PC-9 (cell line): ENCODE measurements around the gene FBP1.

Experiments used
- EZH2 ChIP-seq: fragments of 200-600 bp; sonication (generic); IDR thresholded peaks from 2 replicates; pipeline ENCODE4 v1.8.0; 2017; ENCODE audit warnings: antibody characterized with exemption, low read depth
- TF ChIP-seq, protein P1 (sequence below): fragments of 200-600 bp; sonication (generic); conservative IDR thresholded peaks from 2 replicates; pipeline ENCODE4 v1.6.1; 2017; ENCODE audit warnings: mixed run types, antibody characterized with exemption, mild to moderate bottlenecking, moderate library complexity

DNA sequence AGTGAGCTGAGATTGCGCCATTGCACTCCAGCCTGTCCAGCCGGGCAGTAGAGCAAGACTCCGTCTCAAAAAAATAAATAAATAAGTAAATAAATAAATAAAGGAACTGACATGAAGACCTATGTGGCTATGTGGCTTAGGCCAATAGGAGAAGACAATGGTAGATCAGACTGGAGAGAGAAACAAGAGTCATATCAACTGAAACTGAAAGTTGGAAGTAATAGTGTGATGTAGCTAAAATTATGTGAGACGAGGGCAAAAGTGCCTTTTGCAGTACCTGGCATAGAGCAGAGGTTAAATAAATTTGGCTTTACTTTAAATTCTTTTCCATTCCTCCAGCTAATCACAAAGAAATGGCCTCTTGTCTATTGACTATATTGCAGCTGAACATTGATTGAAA, 53.0 kb downstream of the FBP1 start:
- TF ChIP-seq, protein P1, sequence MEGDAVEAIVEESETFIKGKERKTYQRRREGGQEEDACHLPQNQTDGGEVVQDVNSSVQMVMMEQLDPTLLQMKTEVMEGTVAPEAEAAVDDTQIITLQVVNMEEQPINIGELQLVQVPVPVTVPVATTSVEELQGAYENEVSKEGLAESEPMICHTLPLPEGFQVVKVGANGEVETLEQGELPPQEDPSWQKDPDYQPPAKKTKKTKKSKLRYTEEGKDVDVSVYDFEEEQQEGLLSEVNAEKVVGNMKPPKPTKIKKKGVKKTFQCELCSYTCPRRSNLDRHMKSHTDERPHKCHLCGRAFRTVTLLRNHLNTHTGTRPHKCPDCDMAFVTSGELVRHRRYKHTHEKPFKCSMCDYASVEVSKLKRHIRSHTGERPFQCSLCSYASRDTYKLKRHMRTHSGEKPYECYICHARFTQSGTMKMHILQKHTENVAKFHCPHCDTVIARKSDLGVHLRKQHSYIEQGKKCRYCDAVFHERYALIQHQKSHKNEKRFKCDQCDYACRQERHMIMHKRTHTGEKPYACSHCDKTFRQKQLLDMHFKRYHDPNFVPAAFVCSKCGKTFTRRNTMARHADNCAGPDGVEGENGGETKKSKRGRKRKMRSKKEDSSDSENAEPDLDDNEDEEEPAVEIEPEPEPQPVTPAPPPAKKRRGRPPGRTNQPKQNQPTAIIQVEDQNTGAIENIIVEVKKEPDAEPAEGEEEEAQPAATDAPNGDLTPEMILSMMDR, result no peak
- TF ChIP-seq EZH2, result no peak
